ENCODE results near the gene OTX1. TPM values are rescaled to one million over a fixed set of nuclear protein-coding genes. Genes with fewer than 3 reads are reported as not detected.
A peak's percentile ranks its signal among the peaks of the same experiment; 100 is the strongest.

The OTX1 gene
- total and polyA plus RNA-seq, 4 donors: 0.59 TPM; not detected in 3

GRCh38 chr2:63047321-63048279, 3.0 kb upstream of the OTX1 start:
- no peak overlapping the region for H3K9ac ChIP-seq (ENCODE audit: low read depth in 1 of 2, low read length in 2 of 2)
- 29% methylated on average over 71 of the region's 71 CpGs for WGBS
- peaks cover 0 to 2% (median 0%) of the 10 kb centered on the region in 4 donors for H3K9me3 ChIP-seq (ENCODE audit: control insufficient read depth in 4 of 4, low read length in 3 of 4)
- DNase-seq (ENCODE audit: low spot score): no peak
- H3K4me3 ChIP-seq (ENCODE audit: low read depth in 1 of 3, low read length in 3 of 3): peak overlapping the region in 1 of 3 donors; percentile 9
- peaks cover 0 to 3% (median 2%) of the 10 kb centered on the region in 4 donors for H3K27me3 ChIP-seq (ENCODE audit: control insufficient read depth in 4 of 4, insufficient read depth in 4 of 4, low read length in 3 of 4)
- peaks cover 18 to 52% (median 40%) of the 10 kb centered on the region in 4 donors for H3K4me1 ChIP-seq (ENCODE audit: control insufficient read depth in 4 of 4, insufficient read depth in 4 of 4, low read length in 3 of 4)
- no peak for TF ChIP-seq JUND (IDR thresholded peaks at IDR 0.05)
- TF ChIP-seq, protein P1, sequence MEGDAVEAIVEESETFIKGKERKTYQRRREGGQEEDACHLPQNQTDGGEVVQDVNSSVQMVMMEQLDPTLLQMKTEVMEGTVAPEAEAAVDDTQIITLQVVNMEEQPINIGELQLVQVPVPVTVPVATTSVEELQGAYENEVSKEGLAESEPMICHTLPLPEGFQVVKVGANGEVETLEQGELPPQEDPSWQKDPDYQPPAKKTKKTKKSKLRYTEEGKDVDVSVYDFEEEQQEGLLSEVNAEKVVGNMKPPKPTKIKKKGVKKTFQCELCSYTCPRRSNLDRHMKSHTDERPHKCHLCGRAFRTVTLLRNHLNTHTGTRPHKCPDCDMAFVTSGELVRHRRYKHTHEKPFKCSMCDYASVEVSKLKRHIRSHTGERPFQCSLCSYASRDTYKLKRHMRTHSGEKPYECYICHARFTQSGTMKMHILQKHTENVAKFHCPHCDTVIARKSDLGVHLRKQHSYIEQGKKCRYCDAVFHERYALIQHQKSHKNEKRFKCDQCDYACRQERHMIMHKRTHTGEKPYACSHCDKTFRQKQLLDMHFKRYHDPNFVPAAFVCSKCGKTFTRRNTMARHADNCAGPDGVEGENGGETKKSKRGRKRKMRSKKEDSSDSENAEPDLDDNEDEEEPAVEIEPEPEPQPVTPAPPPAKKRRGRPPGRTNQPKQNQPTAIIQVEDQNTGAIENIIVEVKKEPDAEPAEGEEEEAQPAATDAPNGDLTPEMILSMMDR (IDR thresholded peaks at IDR 0.05; ENCODE audit: low read depth, low read length, missing input control): no peak
- TF ChIP-seq TAF1 (conservative IDR thresholded peaks at IDR 0.05): no peak
- TF ChIP-seq, protein P2, sequence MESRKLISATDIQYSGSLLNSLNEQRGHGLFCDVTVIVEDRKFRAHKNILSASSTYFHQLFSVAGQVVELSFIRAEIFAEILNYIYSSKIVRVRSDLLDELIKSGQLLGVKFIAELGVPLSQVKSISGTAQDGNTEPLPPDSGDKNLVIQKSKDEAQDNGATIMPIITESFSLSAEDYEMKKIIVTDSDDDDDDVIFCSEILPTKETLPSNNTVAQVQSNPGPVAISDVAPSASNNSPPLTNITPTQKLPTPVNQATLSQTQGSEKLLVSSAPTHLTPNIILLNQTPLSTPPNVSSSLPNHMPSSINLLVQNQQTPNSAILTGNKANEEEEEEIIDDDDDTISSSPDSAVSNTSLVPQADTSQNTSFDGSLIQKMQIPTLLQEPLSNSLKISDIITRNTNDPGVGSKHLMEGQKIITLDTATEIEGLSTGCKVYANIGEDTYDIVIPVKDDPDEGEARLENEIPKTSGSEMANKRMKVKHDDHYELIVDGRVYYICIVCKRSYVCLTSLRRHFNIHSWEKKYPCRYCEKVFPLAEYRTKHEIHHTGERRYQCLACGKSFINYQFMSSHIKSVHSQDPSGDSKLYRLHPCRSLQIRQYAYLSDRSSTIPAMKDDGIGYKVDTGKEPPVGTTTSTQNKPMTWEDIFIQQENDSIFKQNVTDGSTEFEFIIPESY (IDR thresholded peaks at IDR 0.05): no peak
- TF ChIP-seq SP1 (IDR thresholded peaks at IDR 0.05): no peak
- TF ChIP-seq, protein P3, sequence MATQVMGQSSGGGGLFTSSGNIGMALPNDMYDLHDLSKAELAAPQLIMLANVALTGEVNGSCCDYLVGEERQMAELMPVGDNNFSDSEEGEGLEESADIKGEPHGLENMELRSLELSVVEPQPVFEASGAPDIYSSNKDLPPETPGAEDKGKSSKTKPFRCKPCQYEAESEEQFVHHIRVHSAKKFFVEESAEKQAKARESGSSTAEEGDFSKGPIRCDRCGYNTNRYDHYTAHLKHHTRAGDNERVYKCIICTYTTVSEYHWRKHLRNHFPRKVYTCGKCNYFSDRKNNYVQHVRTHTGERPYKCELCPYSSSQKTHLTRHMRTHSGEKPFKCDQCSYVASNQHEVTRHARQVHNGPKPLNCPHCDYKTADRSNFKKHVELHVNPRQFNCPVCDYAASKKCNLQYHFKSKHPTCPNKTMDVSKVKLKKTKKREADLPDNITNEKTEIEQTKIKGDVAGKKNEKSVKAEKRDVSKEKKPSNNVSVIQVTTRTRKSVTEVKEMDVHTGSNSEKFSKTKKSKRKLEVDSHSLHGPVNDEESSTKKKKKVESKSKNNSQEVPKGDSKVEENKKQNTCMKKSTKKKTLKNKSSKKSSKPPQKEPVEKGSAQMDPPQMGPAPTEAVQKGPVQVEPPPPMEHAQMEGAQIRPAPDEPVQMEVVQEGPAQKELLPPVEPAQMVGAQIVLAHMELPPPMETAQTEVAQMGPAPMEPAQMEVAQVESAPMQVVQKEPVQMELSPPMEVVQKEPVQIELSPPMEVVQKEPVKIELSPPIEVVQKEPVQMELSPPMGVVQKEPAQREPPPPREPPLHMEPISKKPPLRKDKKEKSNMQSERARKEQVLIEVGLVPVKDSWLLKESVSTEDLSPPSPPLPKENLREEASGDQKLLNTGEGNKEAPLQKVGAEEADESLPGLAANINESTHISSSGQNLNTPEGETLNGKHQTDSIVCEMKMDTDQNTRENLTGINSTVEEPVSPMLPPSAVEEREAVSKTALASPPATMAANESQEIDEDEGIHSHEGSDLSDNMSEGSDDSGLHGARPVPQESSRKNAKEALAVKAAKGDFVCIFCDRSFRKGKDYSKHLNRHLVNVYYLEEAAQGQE (IDR thresholded peaks at IDR 0.05): no peak
- no peak for TF ChIP-seq YY1 (IDR thresholded peaks at IDR 0.05)
- TF ChIP-seq NR2F2 (IDR thresholded peaks at IDR 0.05): no peak
- TF ChIP-seq GABPA (IDR thresholded peaks at IDR 0.05 in 1 of 2, conservative IDR thresholded peaks at IDR 0.05 in 1 of 2): no peak
- TF ChIP-seq FOXA2 (IDR thresholded peaks at IDR 0.05): no peak
- no peak for TF ChIP-seq RXRA (IDR thresholded peaks at IDR 0.05)
- no peak for TF ChIP-seq EGR1 (IDR thresholded peaks at IDR 0.05; ENCODE audit: low read depth in 2 of 2)
- TF ChIP-seq, protein P4, sequence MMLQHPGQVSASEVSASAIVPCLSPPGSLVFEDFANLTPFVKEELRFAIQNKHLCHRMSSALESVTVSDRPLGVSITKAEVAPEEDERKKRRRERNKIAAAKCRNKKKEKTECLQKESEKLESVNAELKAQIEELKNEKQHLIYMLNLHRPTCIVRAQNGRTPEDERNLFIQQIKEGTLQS (IDR thresholded peaks at IDR 0.05): no peak
- no peak for TF ChIP-seq RAD21 (IDR thresholded peaks at IDR 0.05)
- TF ChIP-seq HNF4G (IDR thresholded peaks at IDR 0.05): no peak
- no peak overlapping the region for H3K27ac ChIP-seq (ENCODE audit: low read depth in 1 of 2, low read length in 2 of 2)
- H3K36me3 ChIP-seq (ENCODE audit: control insufficient read depth in 4 of 4, insufficient read depth in 3 of 4, low read depth in 1 of 4, low read length in 3 of 4): peaks cover 2 to 11% (median 5%) of the 10 kb centered on the region in 4 donors
